Gastrocnemius medialis (tissue), 4 donors: ENCODE measurements around the gene TSHZ1.

Experiments
- POLR2A ChIP-seq, 2 donors: fragments of 450-650 bp; IDR thresholded peaks; one replicate each; pipeline ENCODE4 v1.6.1; 2017; ENCODE audit warnings: antibody characterized with exemption in 2 of 2, mild to moderate bottlenecking in 2 of 2, moderate library complexity in 2 of 2
- TF ChIP-seq, protein P1 (sequence below), 5 experiments: fragments of 450-650 bp in 3 of 5; fragments of 200-600 bp in 2 of 5; sonication (generic) in 2 of 5; IDR thresholded peaks in 4 of 5; conservative IDR thresholded peaks in 1 of 5; 1 replicate in 4 of 5; 2 replicates in 1 of 5; pipeline ENCODE4 v1.5.1; 2016 to 2019; ENCODE audit warnings: antibody characterized with exemption in 5 of 5, mild to moderate bottlenecking in 3 of 5, moderate library complexity in 3 of 5

DNA sequence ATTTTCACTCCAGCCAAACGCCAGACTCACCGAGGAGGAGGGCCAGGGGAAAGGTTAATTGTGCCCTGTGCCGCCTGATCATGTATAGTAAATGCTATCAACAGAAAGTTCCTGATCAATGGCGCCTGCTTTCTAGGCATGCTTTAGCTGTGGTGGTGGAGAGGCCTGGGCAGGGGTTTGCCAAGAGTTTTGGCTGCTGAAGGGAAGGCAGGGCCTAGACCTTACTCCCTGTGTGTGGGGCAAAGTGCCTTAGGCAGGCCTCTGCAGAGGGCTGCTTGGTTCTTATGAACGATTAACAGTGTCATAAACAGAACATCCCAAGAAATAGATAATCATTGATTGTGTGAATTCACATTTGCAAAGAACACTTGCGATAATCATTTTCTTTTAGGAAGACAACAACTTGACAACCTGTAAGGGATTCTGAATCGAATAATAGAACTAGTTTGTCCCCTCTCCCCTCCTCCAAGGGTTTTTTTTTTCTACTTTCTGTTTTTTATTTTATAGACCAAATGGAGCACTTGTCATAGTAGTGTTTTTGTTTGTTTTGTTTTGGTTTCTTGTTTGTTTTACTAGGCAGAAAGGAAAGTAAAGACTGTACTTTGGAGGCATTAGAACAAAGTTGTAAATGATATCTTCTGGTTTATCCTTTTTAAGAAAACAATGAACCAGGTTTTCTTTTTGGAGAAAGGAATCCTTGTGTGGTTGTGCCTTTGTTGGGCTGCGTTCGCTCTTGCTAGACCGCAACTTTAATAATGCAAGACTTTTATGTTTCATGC, 6.5 kb downstream of the TSHZ1 start:
- TF ChIP-seq, protein P1, sequence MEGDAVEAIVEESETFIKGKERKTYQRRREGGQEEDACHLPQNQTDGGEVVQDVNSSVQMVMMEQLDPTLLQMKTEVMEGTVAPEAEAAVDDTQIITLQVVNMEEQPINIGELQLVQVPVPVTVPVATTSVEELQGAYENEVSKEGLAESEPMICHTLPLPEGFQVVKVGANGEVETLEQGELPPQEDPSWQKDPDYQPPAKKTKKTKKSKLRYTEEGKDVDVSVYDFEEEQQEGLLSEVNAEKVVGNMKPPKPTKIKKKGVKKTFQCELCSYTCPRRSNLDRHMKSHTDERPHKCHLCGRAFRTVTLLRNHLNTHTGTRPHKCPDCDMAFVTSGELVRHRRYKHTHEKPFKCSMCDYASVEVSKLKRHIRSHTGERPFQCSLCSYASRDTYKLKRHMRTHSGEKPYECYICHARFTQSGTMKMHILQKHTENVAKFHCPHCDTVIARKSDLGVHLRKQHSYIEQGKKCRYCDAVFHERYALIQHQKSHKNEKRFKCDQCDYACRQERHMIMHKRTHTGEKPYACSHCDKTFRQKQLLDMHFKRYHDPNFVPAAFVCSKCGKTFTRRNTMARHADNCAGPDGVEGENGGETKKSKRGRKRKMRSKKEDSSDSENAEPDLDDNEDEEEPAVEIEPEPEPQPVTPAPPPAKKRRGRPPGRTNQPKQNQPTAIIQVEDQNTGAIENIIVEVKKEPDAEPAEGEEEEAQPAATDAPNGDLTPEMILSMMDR (IDR thresholded peaks at IDR 0.05 in 4 of 5, conservative IDR thresholded peaks at IDR 0.05 in 1 of 5), result no peak
- TF ChIP-seq POLR2A (IDR thresholded peaks at IDR 0.05), result no peak
